Progenitor cell of endocrine pancreas (in vitro differentiated cells): ENCODE measurements around the gene CFAP74. TPM values are rescaled to one million over a fixed set of nuclear protein-coding genes. Genes with fewer than 3 reads are reported as not detected.
"Not testable (repeated sequence)": the region's sequence is repeated elsewhere in the genome, so short reads cannot be mapped to it uniquely, and the experiment has no call there.

Experiments
- DNase-seq: peaks from one replicate; pipeline ENCODE4 v3.0.0; 2021; ENCODE audit warnings: low spot score; ENCODE audit not compliant: unreplicated experiment
- H3K27ac Mint-ChIP-seq: 2 replicates; pipeline ENCODE4 v1.8.0; 2021; ENCODE audit warnings: mild to moderate bottlenecking, moderate library complexity, mixed read lengths
- H3K27me3 Mint-ChIP-seq: 2 replicates; pipeline ENCODE4 v1.8.0; 2021; ENCODE audit warnings: mixed read lengths
- H3K36me3 Mint-ChIP-seq: 2 replicates; pipeline ENCODE4 v1.8.0; 2022; ENCODE audit warnings: mixed read lengths; ENCODE audit not compliant: insufficient read depth
- H3K4me1 Mint-ChIP-seq: 2 replicates; pipeline ENCODE4 v1.8.0; 2021; ENCODE audit warnings: low read depth, mixed read lengths
- H3K4me3 Mint-ChIP-seq: 2 replicates; pipeline ENCODE4 v1.8.0; 2021; ENCODE audit warnings: low read depth, mild to moderate bottlenecking, moderate library complexity, mixed read lengths
- H3K9me3 Mint-ChIP-seq: 2 replicates; pipeline ENCODE4 v1.8.0; 2021; ENCODE audit warnings: low read depth, mixed read lengths
- total RNA-seq: library from RNA; stranded (reverse); gene quantifications from 2 replicates; pipeline ENCODE4 v1.2.1, GENCODE V29; 2021
- TF ChIP-seq, protein P1 (sequence below): fragments of 200-600 bp; sonication (generic); IDR thresholded peaks from one replicate; pipeline ENCODE4 v1.5.0; 2021; ENCODE audit warnings: antibody characterized with exemption, mild to moderate bottlenecking; ENCODE audit not compliant: unreplicated experiment

The CFAP74 gene
- total RNA-seq, 1 donor from 2014 or later: 0.93 TPM

DNA sequence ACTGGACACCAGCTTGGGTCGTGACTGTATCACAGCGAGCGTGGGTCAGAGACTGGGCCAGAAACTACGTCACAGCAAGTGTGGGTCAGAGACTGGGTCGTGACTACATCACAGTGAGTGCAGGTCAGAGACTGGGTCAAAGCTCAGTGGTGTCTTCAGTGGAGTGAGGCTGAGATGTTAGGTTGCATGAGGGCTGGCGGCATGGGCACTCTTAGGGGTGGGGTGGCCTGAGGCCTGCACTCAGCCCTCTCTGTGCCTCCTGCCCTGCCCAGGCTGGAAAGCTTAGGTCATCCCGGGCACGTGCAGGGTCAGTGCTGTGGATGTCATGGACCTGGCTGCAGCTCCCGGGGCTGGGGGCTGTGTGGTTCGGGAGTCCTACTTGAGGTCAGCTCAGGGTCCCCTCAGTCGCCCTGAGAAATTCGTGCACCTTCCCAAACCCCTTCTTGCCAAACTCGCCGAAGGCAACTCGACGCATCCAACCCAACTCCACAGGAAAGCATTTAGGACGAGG is 19.0 kb downstream of the CFAP74 start:
- H3K27ac Mint-ChIP-seq: no peak overlapping the region
- no peak for DNase-seq
- no peaks in the 10 kb centered on the region for H3K36me3 Mint-ChIP-seq
- H3K4me1 Mint-ChIP-seq: no peaks in the 10 kb centered on the region
- no peak overlapping the region for H3K4me3 Mint-ChIP-seq
- TF ChIP-seq, protein P1, sequence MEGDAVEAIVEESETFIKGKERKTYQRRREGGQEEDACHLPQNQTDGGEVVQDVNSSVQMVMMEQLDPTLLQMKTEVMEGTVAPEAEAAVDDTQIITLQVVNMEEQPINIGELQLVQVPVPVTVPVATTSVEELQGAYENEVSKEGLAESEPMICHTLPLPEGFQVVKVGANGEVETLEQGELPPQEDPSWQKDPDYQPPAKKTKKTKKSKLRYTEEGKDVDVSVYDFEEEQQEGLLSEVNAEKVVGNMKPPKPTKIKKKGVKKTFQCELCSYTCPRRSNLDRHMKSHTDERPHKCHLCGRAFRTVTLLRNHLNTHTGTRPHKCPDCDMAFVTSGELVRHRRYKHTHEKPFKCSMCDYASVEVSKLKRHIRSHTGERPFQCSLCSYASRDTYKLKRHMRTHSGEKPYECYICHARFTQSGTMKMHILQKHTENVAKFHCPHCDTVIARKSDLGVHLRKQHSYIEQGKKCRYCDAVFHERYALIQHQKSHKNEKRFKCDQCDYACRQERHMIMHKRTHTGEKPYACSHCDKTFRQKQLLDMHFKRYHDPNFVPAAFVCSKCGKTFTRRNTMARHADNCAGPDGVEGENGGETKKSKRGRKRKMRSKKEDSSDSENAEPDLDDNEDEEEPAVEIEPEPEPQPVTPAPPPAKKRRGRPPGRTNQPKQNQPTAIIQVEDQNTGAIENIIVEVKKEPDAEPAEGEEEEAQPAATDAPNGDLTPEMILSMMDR: no peak
- no peaks in the 10 kb centered on the region for H3K9me3 Mint-ChIP-seq
- no peaks in the 10 kb centered on the region for H3K27me3 Mint-ChIP-seq

DNA sequence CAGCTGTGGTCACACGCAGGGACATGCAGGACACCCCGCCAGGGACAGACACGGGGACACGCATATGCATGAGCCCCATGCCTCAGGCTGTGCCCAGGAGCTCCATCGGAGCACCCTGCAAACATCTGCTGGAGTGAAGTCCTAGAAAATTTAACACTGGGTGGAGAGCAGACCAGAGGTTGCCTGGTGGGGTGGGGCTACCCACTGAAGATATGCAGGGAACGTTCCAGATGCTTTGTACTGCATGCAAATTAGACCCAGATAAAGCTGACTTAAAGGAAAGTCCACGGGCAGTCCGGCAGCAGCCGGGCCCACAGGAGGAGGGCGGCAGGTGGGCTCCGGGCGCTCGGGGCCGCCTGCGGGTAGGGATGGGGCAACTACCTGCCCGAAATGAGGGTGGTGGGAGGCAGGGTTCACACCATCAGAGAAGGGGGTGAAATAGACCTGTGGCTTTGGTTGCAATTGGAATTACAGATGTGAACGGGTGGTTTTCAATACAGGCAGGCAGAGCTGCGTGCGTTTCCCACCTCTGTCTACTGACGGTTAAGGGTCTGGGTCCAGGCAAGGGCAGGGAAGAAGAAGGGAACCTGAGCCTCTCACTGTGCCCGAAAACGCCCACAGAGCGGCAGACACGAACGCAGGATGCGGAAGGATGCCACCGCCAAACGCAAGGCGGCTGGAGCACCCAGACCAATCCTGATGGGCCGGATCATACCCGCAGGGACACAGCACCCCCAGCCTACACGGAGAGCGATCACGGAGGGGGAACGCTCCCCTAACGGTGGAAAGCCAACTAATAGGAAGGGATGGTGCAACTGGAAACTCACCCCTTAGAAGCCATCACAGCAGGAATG is 21.0 kb downstream of the CFAP74 start:
- Mint-ChIP-seq H3K4me1 (no peaks in the 10 kb centered on the region), H3K27me3 (no peaks in the 10 kb centered on the region), H3K27ac (no peak overlapping the region), H3K9me3 (no peaks in the 10 kb centered on the region), H3K36me3 (no peaks in the 10 kb centered on the region), H3K4me3 (no peak overlapping the region)
- DNase-seq: no peak
- TF ChIP-seq, protein P1: no peak

DNA sequence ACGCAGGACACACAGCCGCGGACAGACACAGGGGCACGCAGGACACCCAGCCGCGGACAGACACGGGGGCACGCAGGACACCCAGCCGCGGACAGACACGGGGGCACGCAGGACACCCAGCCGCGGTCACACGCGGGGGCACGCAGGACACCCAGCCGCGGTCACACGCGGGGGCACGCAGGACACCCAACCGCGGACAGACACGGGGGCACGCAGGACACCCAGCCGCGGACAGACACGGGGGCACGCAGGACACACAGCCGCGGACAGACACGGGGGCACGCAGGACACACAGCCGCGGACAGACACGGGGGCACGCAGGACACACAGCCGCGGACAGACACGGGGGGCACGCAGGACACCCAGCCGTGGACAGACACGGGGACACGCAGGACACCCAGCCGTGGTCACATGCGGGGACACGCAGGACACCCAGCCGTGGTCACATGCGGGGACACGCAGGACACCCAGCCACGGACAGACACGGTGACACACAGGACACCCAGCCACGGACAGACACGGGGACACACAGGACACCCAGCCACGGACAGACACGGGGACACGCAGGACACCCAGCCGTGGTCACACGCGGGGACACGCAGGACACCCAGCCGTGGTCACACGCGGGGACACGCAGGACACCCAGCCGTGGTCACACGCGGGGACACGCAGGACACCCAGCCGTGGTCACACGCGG is 21.8 kb downstream of the CFAP74 start:
- H3K4me3 Mint-ChIP-seq, H3K27ac Mint-ChIP-seq, H3K9me3 Mint-ChIP-seq, H3K4me1 Mint-ChIP-seq, H3K36me3 Mint-ChIP-seq, H3K27me3 Mint-ChIP-seq, DNase-seq: not testable (repeated sequence)

DNA sequence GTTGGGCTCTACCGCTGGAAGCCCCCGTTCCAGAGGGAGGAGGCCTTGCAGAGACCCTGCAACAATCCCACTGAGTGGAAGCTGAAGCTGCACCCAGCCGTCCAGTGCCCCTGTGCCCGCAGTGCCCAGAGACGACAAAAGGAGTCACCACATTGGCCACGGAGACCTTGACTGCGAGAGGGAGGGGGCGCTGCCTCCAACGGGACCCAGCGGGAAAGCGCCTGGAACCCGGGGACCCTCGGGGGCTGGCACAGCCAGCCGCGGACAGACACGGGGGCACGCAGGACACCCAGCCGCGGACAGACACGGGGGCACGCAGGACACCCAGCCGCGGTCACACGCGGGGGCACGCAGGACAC is 22.5 kb downstream of the CFAP74 start:
- peaks cover 7% of the 10 kb centered on the region for H3K27me3 Mint-ChIP-seq
- no peaks in the 10 kb centered on the region for H3K4me1 Mint-ChIP-seq
- H3K27ac Mint-ChIP-seq: no peak overlapping the region
- TF ChIP-seq, protein P1: no peak
- no peaks in the 10 kb centered on the region for H3K9me3 Mint-ChIP-seq
- H3K36me3 Mint-ChIP-seq: no peaks in the 10 kb centered on the region
- no peak for DNase-seq
- no peak overlapping the region for H3K4me3 Mint-ChIP-seq

DNA sequence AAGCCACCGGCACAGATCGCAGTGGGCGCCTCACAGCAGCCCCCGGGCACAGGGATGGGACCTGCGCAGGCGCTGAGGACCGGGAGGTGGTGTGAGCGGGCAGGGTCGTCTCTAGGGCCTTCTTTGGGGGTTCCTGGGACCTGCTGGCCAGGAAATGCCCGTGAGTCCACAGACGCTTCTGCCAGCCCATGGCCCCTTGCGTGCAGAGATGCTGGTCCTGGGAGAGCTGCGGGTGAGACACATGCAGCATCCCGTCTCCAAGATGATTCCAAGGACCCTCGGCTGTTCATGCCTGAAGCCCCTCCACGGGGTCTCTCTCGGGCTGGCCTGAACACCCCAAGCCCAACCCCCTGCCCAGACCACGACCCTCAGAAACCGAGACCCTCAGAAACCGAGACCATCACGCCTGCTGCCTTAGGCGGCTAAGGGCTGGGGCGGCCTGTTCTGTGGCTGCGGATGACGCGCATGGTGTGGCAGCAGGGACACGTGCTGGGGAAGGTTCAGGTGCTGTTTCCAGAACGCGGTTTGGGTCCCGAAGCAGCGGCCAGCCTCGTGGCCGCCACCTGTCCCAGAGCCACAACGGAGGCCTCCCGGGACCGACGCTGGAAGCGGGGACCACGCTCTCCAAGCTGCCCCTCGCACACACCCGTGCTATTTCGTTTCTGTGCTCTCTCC is 23.0 kb downstream of the CFAP74 start:
- Mint-ChIP-seq H3K4me3 (no peak overlapping the region), H3K27ac (no peak overlapping the region), H3K27me3 (peaks cover 8% of the 10 kb centered on the region), H3K4me1 (no peaks in the 10 kb centered on the region), H3K9me3 (no peaks in the 10 kb centered on the region), H3K36me3 (no peaks in the 10 kb centered on the region)
- TF ChIP-seq, protein P1: no peak
- DNase-seq: no peak
